HUES64 (cell line): Measurements from ENCODE around the gene GPR183.

Source experiments
- H3K27ac ChIP-seq: 2 replicates; pipeline ENCODE4 v1.7.0; 2013; ENCODE audit warnings: low read depth, low read length, inconsistent platforms
- H3K27me3 ChIP-seq: 2 replicates; pipeline ENCODE4 v1.6.1; 2013; ENCODE audit warnings: mild to moderate bottlenecking, low read length; ENCODE audit not compliant: insufficient read depth
- H3K36me3 ChIP-seq: 2 replicates; pipeline ENCODE4 v1.6.1; 2013; ENCODE audit warnings: mild to moderate bottlenecking, low read length; ENCODE audit not compliant: insufficient read depth
- H3K4me1 ChIP-seq: 2 replicates; pipeline ENCODE4 v1.6.1; 2013; ENCODE audit warnings: mild to moderate bottlenecking, low read length, moderate library complexity; ENCODE audit not compliant: insufficient read depth
- H3K4me3 ChIP-seq: 2 replicates; pipeline ENCODE4 v1.5.1; 2013; ENCODE audit warnings: mild to moderate bottlenecking, low read length, moderate library complexity
- H3K9ac ChIP-seq: 2 replicates; pipeline ENCODE4 v1.6.1; 2013; ENCODE audit warnings: mild to moderate bottlenecking, low read depth, low read length
- H3K9me3 ChIP-seq: 2 replicates; pipeline ENCODE4 v1.6.1; 2013; ENCODE audit warnings: low read depth, low read length; ENCODE audit not compliant: insufficient read depth
- WGBS: fragments of 150-250, 120-280 bp; methylation state at CpG from one replicate; pipeline ENCODE4 v1.1.7; 2013; ENCODE audit warnings: missing lambda C conversion rate; 5-methylcytosine and 5-hydroxymethylcytosine counted together

GPR183 gene

GRCh38 chr13:99311748-99312492 lies 4.7 kb upstream of the GPR183 start:
- no peaks in the 10 kb centered on the region for H3K27me3 ChIP-seq
- H3K9ac ChIP-seq, result no peak overlapping the region
- 95% methylated on average over 10 of the region's 10 CpGs for WGBS
- H3K36me3 ChIP-seq, result no peaks in the 10 kb centered on the region
- no peaks in the 10 kb centered on the region for H3K9me3 ChIP-seq
- no peak overlapping the region for H3K4me3 ChIP-seq
- H3K4me1 ChIP-seq, result peaks cover 30% of the 10 kb centered on the region
- H3K27ac ChIP-seq, result no peak overlapping the region

- no peaks in the 10 kb centered on the region for H3K27me3 ChIP-seq
- no peak overlapping the region for H3K9ac ChIP-seq
- H3K36me3 ChIP-seq, result no peaks in the 10 kb centered on the region
- no peak overlapping the region for H3K4me3 ChIP-seq
- 56% methylated on average over 4 of the region's 4 CpGs for WGBS
- no peak overlapping the region for H3K27ac ChIP-seq
- H3K9me3 ChIP-seq, result no peaks in the 10 kb centered on the region
- H3K4me1 ChIP-seq, result peaks cover 37% of the 10 kb centered on the region
These were observed 3.9 kb upstream of the GPR183 start for GRCh38 chr13:99311137-99311536.

- Histone ChIP-seq H3K9me3 (no peaks in the 10 kb centered on the region), H3K9ac (no peak overlapping the region), H3K36me3 (no peaks in the 10 kb centered on the region), H3K27ac (no peak overlapping the region), H3K27me3 (no peaks in the 10 kb centered on the region), H3K4me1 (peaks cover 37% of the 10 kb centered on the region), H3K4me3 (no peak overlapping the region)
- 87% methylated on average over 3 of the region's 4 CpGs for WGBS
These were observed 3.3 kb upstream of the GPR183 start for GRCh38 chr13:99310382-99311031.

GRCh38 chr13:99308471-99309087 lies 1.4 kb upstream of the GPR183 start:
- no peaks in the 10 kb centered on the region for H3K27me3 ChIP-seq
- peaks cover 27% of the 10 kb centered on the region for H3K4me1 ChIP-seq
- WGBS, result 95% methylated on average over 3 of the region's 3 CpGs
- no peak overlapping the region for H3K4me3 ChIP-seq
- H3K9ac ChIP-seq, result no peak overlapping the region
- H3K9me3 ChIP-seq, result no peaks in the 10 kb centered on the region
- H3K27ac ChIP-seq, result no peak overlapping the region
- H3K36me3 ChIP-seq, result no peaks in the 10 kb centered on the region

GRCh38 chr13:99307648-99308339 lies 595 bp upstream of the GPR183 start:
- no peak overlapping the region for H3K4me3 ChIP-seq
- H3K9me3 ChIP-seq, result no peaks in the 10 kb centered on the region
- no peaks in the 10 kb centered on the region for H3K27me3 ChIP-seq
- no peaks in the 10 kb centered on the region for H3K36me3 ChIP-seq
- no peak overlapping the region for H3K9ac ChIP-seq
- peak overlapping the region; percentile 58 for H3K27ac ChIP-seq
- 79% methylated on average over 6 of the region's 6 CpGs for WGBS
- peaks cover 25% of the 10 kb centered on the region for H3K4me1 ChIP-seq

- WGBS, result 96% methylated on average over 8 of the region's 8 CpGs
- Histone ChIP-seq H3K36me3 (no peaks in the 10 kb centered on the region), H3K27ac (no peak overlapping the region)
These were observed 1.6 kb downstream of the GPR183 start for GRCh38 chr13:99305566-99305965.

GRCh38 chr13:99305158-99305557 lies 2.0 kb downstream of the GPR183 start:
- no peak overlapping the region for H3K4me3 ChIP-seq
- 82% methylated on average over 5 of the region's 5 CpGs for WGBS

More at GRCh38 chr13:99305566-99305965, 1.6 kb downstream of the GPR183 start:
- Histone ChIP-seq H3K4me1 (peaks cover 19% of the 10 kb centered on the region), H3K9ac (no peak overlapping the region), H3K9me3 (no peaks in the 10 kb centered on the region), H3K27me3 (no peaks in the 10 kb centered on the region), H3K4me3 (no peak overlapping the region)

GRCh38 chr13:99304541-99304940 lies 2.7 kb downstream of the GPR183 start:
- Histone ChIP-seq H3K4me3 (no peak overlapping the region), H3K27ac (no peak overlapping the region), H3K9me3 (no peaks in the 10 kb centered on the region), H3K9ac (no peak overlapping the region), H3K4me1 (peaks cover 18% of the 10 kb centered on the region; the same call in 1 of the 2 replicates), H3K27me3 (no peaks in the 10 kb centered on the region), H3K36me3 (no peaks in the 10 kb centered on the region)
- WGBS, result 81% methylated on average over 1 of the region's 4 CpGs

More at GRCh38 chr13:99305158-99305557, 2.0 kb downstream of the GPR183 start:
- Histone ChIP-seq H3K4me1 (peaks cover 18% of the 10 kb centered on the region; the same call in 1 of the 2 replicates), H3K27me3 (no peaks in the 10 kb centered on the region), H3K9ac (no peak overlapping the region), H3K9me3 (no peaks in the 10 kb centered on the region), H3K27ac (no peak overlapping the region), H3K36me3 (no peaks in the 10 kb centered on the region)

GRCh38 chr13:99303863-99304521 lies 3.2 kb downstream of the GPR183 start:
- no peak overlapping the region for H3K4me3 ChIP-seq
- peaks cover 18% of the 10 kb centered on the region; the same call in 1 of the 2 replicates for H3K4me1 ChIP-seq
- H3K27me3 ChIP-seq, result no peaks in the 10 kb centered on the region
- H3K27ac ChIP-seq, result no peak overlapping the region
- H3K9ac ChIP-seq, result no peak overlapping the region
- H3K36me3 ChIP-seq, result no peaks in the 10 kb centered on the region
- H3K9me3 ChIP-seq, result no peaks in the 10 kb centered on the region
- WGBS, result 93% methylated on average over 13 of the region's 14 CpGs

GRCh38 chr13:99302637-99303505 lies 4.3 kb downstream of the GPR183 start:
- Histone ChIP-seq H3K4me1 (peaks cover 16% of the 10 kb centered on the region; the same call in 1 of the 2 replicates), H3K27me3 (no peaks in the 10 kb centered on the region), H3K9me3 (no peaks in the 10 kb centered on the region), H3K27ac (no peak overlapping the region), H3K4me3 (no peak overlapping the region), H3K36me3 (no peaks in the 10 kb centered on the region), H3K9ac (no peak overlapping the region)
- 92% methylated on average over 8 of the region's 8 CpGs for WGBS
